Memory B cell (primary cell): Measurements from ENCODE around the gene KIAA1191.
"Not testable (repeated sequence)": the region's sequence is repeated elsewhere in the genome, so short reads cannot be mapped to it uniquely, and the experiment has no call there.

Experiments used
- ATAC-seq: fragments of 150-1000 bp; cut with Tn5 transposase; 2 replicates; pipeline ENCODE4 v1.10.0; 2021; ENCODE audit warnings: low read depth, mild to moderate bottlenecking, moderate library complexity
- DNase-seq, 2 donors: peaks; one replicate each; pipeline ENCODE4 v3.0.0; 2022; ENCODE audit warnings: low spot score in 2 of 2
- H3K27ac Mint-ChIP-seq: one replicate; pipeline ENCODE4 v1.8.0; 2022; ENCODE audit warnings: mild to moderate bottlenecking, moderate library complexity, mixed read lengths
- H3K27me3 Mint-ChIP-seq: one replicate; pipeline ENCODE4 v1.8.0; 2022; ENCODE audit warnings: mixed read lengths
- H3K36me3 Mint-ChIP-seq: one replicate; pipeline ENCODE4 v1.8.0; 2022; ENCODE audit warnings: mild to moderate bottlenecking, mixed read lengths
- H3K4me1 Mint-ChIP-seq: one replicate; pipeline ENCODE4 v1.8.0; 2022; ENCODE audit warnings: mixed read lengths
- H3K4me3 Mint-ChIP-seq: one replicate; pipeline ENCODE4 v1.8.0; 2022; ENCODE audit warnings: mild to moderate bottlenecking, moderate library complexity, mixed read lengths
- H3K9me3 Mint-ChIP-seq: one replicate; pipeline ENCODE4 v1.8.0; 2022; ENCODE audit warnings: mixed read lengths

Gene KIAA1191

GRCh38 chr5:176361437-176362232, at the start of gene KIAA1191:
Gene KIAA1191 (minus strand): TSS chr5:176361764. CDS start chr5:176359508, 2,256 bp downstream.
- DNase-seq (peak; percentile 85), ATAC-seq (peak; percentile 90)
- H3K4me1 Mint-ChIP-seq, result peaks cover 19% of the 10 kb centered on the region
- H3K4me3 Mint-ChIP-seq, result peak within 1 kb of the TSS; percentile 97
- peak within 1 kb of the TSS; percentile 93 for H3K27ac Mint-ChIP-seq
- H3K27me3 Mint-ChIP-seq, result no peaks in the 10 kb centered on the region
- peaks cover 8% of the 10 kb centered on the region for H3K36me3 Mint-ChIP-seq
- H3K9me3 Mint-ChIP-seq, result no peaks in the 10 kb centered on the region

- Mint-ChIP-seq H3K4me3 (no peak overlapping the region), H3K4me1 (peaks cover 15% of the 10 kb centered on the region), H3K27ac (no peak overlapping the region), H3K36me3 (peaks cover 10% of the 10 kb centered on the region), H3K27me3 (no peaks in the 10 kb centered on the region), H3K9me3 (no peaks in the 10 kb centered on the region)
- DNase-seq (no peak), ATAC-seq (no peak)
These were observed 49.1 kb upstream of the KIAA1191 start for GRCh38 chr5:176410486-176411180.

GRCh38 chr5:176409765-176410164, 48.2 kb upstream of the KIAA1191 start:
- DNase-seq (no peak), ATAC-seq (no peak)
- H3K27me3 Mint-ChIP-seq, result no peaks in the 10 kb centered on the region
- peaks cover 11% of the 10 kb centered on the region for H3K4me1 Mint-ChIP-seq
- H3K9me3 Mint-ChIP-seq, result no peaks in the 10 kb centered on the region
- H3K27ac Mint-ChIP-seq, result no peak overlapping the region
- H3K4me3 Mint-ChIP-seq, result no peak overlapping the region
- H3K36me3 Mint-ChIP-seq, result peaks cover 11% of the 10 kb centered on the region

- Mint-ChIP-seq H3K4me1 (no peaks in the 10 kb centered on the region), H3K9me3 (no peaks in the 10 kb centered on the region), H3K27ac (no peak overlapping the region), H3K36me3 (peaks cover 11% of the 10 kb centered on the region), H3K27me3 (no peaks in the 10 kb centered on the region), H3K4me3 (no peak overlapping the region)
- DNase-seq (no peak), ATAC-seq (no peak)
These were observed 47.0 kb upstream of the KIAA1191 start for GRCh38 chr5:176408590-176408989.

- H3K27me3 Mint-ChIP-seq, ATAC-seq, DNase-seq, H3K9me3 Mint-ChIP-seq, H3K27ac Mint-ChIP-seq, H3K4me3 Mint-ChIP-seq, H3K4me1 Mint-ChIP-seq: not testable (repeated sequence)
- peaks cover 11% of the 10 kb centered on the region for H3K36me3 Mint-ChIP-seq
These were observed 46.6 kb upstream of the KIAA1191 start for GRCh38 chr5:176408252-176408573.

- Mint-ChIP-seq H3K36me3 (peaks cover 11% of the 10 kb centered on the region), H3K9me3 (no peaks in the 10 kb centered on the region), H3K27ac (no peak overlapping the region), H3K4me1 (peaks cover under 1% of the 10 kb centered on the region), H3K4me3 (no peak overlapping the region), H3K27me3 (no peaks in the 10 kb centered on the region)
- no peak for DNase-seq
- no peak for ATAC-seq
These were observed 46.1 kb upstream of the KIAA1191 start for GRCh38 chr5:176407456-176408251.

GRCh38 chr5:176406436-176407052, 45.0 kb upstream of the KIAA1191 start:
- Mint-ChIP-seq H3K4me1 (peaks cover 2% of the 10 kb centered on the region), H3K27me3 (no peaks in the 10 kb centered on the region), H3K27ac (no peak overlapping the region), H3K9me3 (no peaks in the 10 kb centered on the region), H3K36me3 (peaks cover 11% of the 10 kb centered on the region), H3K4me3 (no peak overlapping the region)
- no peak for ATAC-seq
- DNase-seq, result no peak

- ATAC-seq (no peak), DNase-seq (no peak)
- H3K27me3 Mint-ChIP-seq, result no peaks in the 10 kb centered on the region
- H3K4me1 Mint-ChIP-seq, result peaks cover 2% of the 10 kb centered on the region
- H3K9me3 Mint-ChIP-seq, result no peaks in the 10 kb centered on the region
- H3K27ac Mint-ChIP-seq, result no peak overlapping the region
- peaks cover 11% of the 10 kb centered on the region for H3K36me3 Mint-ChIP-seq
- H3K4me3 Mint-ChIP-seq, result no peak overlapping the region
These were observed 44.3 kb upstream of the KIAA1191 start for GRCh38 chr5:176405656-176406435.

GRCh38 chr5:176401281-176402205, 40.0 kb upstream of the KIAA1191 start:
- Mint-ChIP-seq H3K4me1 (peaks cover 5% of the 10 kb centered on the region), H3K9me3 (no peaks in the 10 kb centered on the region), H3K27me3 (no peaks in the 10 kb centered on the region), H3K4me3 (no peak overlapping the region), H3K27ac (no peak overlapping the region), H3K36me3 (peaks cover 15% of the 10 kb centered on the region)
- ATAC-seq, result no peak
- no peak for DNase-seq

- Mint-ChIP-seq H3K4me1 (peaks cover 5% of the 10 kb centered on the region), H3K36me3 (peaks cover 15% of the 10 kb centered on the region), H3K27ac (no peak overlapping the region), H3K4me3 (no peak overlapping the region), H3K9me3 (no peaks in the 10 kb centered on the region), H3K27me3 (no peaks in the 10 kb centered on the region)
- DNase-seq (no peak), ATAC-seq (no peak)
These were observed 39.0 kb upstream of the KIAA1191 start for GRCh38 chr5:176400382-176401156.

GRCh38 chr5:176397736-176398420, 36.3 kb upstream of the KIAA1191 start:
- Mint-ChIP-seq H3K27ac (no peak overlapping the region), H3K27me3 (no peaks in the 10 kb centered on the region), H3K36me3 (peaks cover 14% of the 10 kb centered on the region), H3K9me3 (no peaks in the 10 kb centered on the region), H3K4me1 (peaks cover 5% of the 10 kb centered on the region), H3K4me3 (no peak overlapping the region)
- ATAC-seq, result no peak
- no peak for DNase-seq
